H9 (cell line): Measurements from ENCODE around the gene ENOX2. TPM values are rescaled to one million over a fixed set of nuclear protein-coding genes. Genes with fewer than 3 reads are reported as not detected.

Experiments
- DNase-seq: peaks from one replicate; pipeline ENCODE4 v3.0.0-alpha.2; 2017
- H2AFZ ChIP-seq: one replicate; pipeline ENCODE4 v1.6.1; 2013; ENCODE audit warnings: mild to moderate bottlenecking, low read length, control low read depth, moderate library complexity
- H2AK5ac ChIP-seq: 2 replicates; pipeline ENCODE4 v1.6.1; 2013; ENCODE audit warnings: low read length, control low read depth, mixed read lengths; ENCODE audit not compliant: insufficient read length
- H2BK120ac ChIP-seq: one replicate; pipeline ENCODE4 v1.6.1; 2013; ENCODE audit warnings: low read depth, mild to moderate bottlenecking, low read length, control low read depth, inconsistent platforms; ENCODE audit not compliant: poor library complexity, severe bottlenecking
- H2BK12ac ChIP-seq: 2 replicates; pipeline ENCODE4 v1.6.1; 2013; ENCODE audit warnings: low read length, control low read depth, mixed read lengths, low read depth; ENCODE audit not compliant: insufficient read length
- H2BK15ac ChIP-seq: 2 replicates; pipeline ENCODE4 v1.6.1; 2013; ENCODE audit warnings: low read depth, low read length, control low read depth
- H2BK20ac ChIP-seq: one replicate; pipeline ENCODE4 v1.6.1; 2013; ENCODE audit warnings: low read depth, mild to moderate bottlenecking, low read length, control low read depth, inconsistent platforms; ENCODE audit not compliant: poor library complexity, severe bottlenecking
- H2BK5ac ChIP-seq: 2 replicates; pipeline ENCODE4 v1.6.1; 2013; ENCODE audit warnings: low read length, control low read depth, mixed read lengths; ENCODE audit not compliant: insufficient read length
- H3K14ac ChIP-seq: 2 replicates; pipeline ENCODE4 v1.6.1; 2013; ENCODE audit warnings: low read length, control low read depth; ENCODE audit not compliant: insufficient read depth
- H3K18ac ChIP-seq: 2 replicates; pipeline ENCODE4 v1.6.1; 2013; ENCODE audit warnings: low read depth, mild to moderate bottlenecking, mixed read lengths, low read length, control low read depth; ENCODE audit not compliant: insufficient read length
- H3K23ac ChIP-seq: 2 replicates; pipeline ENCODE4 v1.6.1; 2013; ENCODE audit warnings: low read length, control low read depth, mixed read lengths, low read depth; ENCODE audit not compliant: insufficient read length
- H3K23me2 ChIP-seq: 2 replicates; pipeline ENCODE4 v1.6.1; 2013; ENCODE audit warnings: low read depth, mild to moderate bottlenecking, mixed read lengths, low read length, control low read depth; ENCODE audit not compliant: insufficient read length, poor library complexity, severe bottlenecking
- H3K27ac ChIP-seq: 2 replicates; pipeline ENCODE4 v1.5.1; 2013; ENCODE audit warnings: low read length, control low read depth, mixed read lengths, low read depth; ENCODE audit not compliant: insufficient read length
- H3K27me3 ChIP-seq: 2 replicates; pipeline ENCODE4 v1.6.1; 2013; ENCODE audit warnings: low read length, control low read depth, inconsistent platforms; ENCODE audit not compliant: insufficient read depth
- H3K4ac ChIP-seq: 2 replicates; pipeline ENCODE4 v1.6.1; 2013; ENCODE audit warnings: low read depth, mild to moderate bottlenecking, control low read depth, inconsistent platforms, low read length, moderate library complexity
- H3K4me1 ChIP-seq: 2 replicates; pipeline ENCODE4 v1.6.1; 2013; ENCODE audit warnings: low read length, control low read depth, inconsistent platforms; ENCODE audit not compliant: insufficient read depth
- H3K4me2 ChIP-seq: 2 replicates; pipeline ENCODE4 v1.6.1; 2013; ENCODE audit warnings: low read length, control low read depth, mixed read lengths; ENCODE audit not compliant: insufficient read length, insufficient read depth
- H3K56ac ChIP-seq: 2 replicates; pipeline ENCODE4 v1.6.1; 2013; ENCODE audit warnings: low read depth, mild to moderate bottlenecking, mixed read lengths, low read length, control low read depth; ENCODE audit not compliant: insufficient read length
- H3K79me1 ChIP-seq: 2 replicates; pipeline ENCODE4 v1.6.1; 2013; ENCODE audit warnings: low read depth, mild to moderate bottlenecking, moderate library complexity, low read length, control low read depth, inconsistent platforms; ENCODE audit not compliant: insufficient read depth, poor library complexity, severe bottlenecking
- H3K79me2 ChIP-seq: 2 replicates; pipeline ENCODE4 v1.6.1; 2013; ENCODE audit warnings: low read length, control low read depth, inconsistent platforms; ENCODE audit not compliant: insufficient read depth
- H3K9ac ChIP-seq: 2 replicates; pipeline ENCODE4 v1.6.1; 2013; ENCODE audit warnings: low read length, control low read depth, mixed read lengths; ENCODE audit not compliant: insufficient read length; ENCODE audit errors: extremely low read depth
- H3K9me3 ChIP-seq: one replicate; pipeline ENCODE4 v1.6.1; 2013; ENCODE audit warnings: low read depth, low read length, inconsistent platforms; ENCODE audit not compliant: control insufficient read depth
- H3T11ph ChIP-seq: one replicate; pipeline ENCODE4 v1.6.1; 2013; ENCODE audit warnings: mild to moderate bottlenecking, low read length, control low read depth, inconsistent platforms
- H4K20me1 ChIP-seq: one replicate; pipeline ENCODE4 v1.6.1; 2013; ENCODE audit not compliant: control insufficient read depth, insufficient read length, insufficient read depth
- H4K5ac ChIP-seq: 2 replicates; pipeline ENCODE4 v1.6.1; 2013; ENCODE audit warnings: low read depth, mild to moderate bottlenecking, mixed read lengths, low read length, control low read depth; ENCODE audit not compliant: insufficient read length
- H4K8ac ChIP-seq: replicated peaks from 2 replicates; pipeline ENCODE4 v1.6.1; 2013; ENCODE audit warnings: low read length, control low read depth, mixed read lengths, low read depth; ENCODE audit not compliant: insufficient read length
- H4K91ac ChIP-seq: 2 replicates; pipeline ENCODE4 v1.6.1; 2013; ENCODE audit warnings: low read depth, mild to moderate bottlenecking, moderate library complexity, mixed read lengths, low read length, control low read depth; ENCODE audit not compliant: insufficient read length
- H3K27ac Mint-ChIP-seq, 3 experiments: 2 replicates in 2 of 3; 3 replicates in 1 of 3; pipeline ENCODE4 v1.8.0; 2020 to 2021; ENCODE audit warnings: mixed read lengths in 3 of 3, mild to moderate bottlenecking in 1 of 3, moderate library complexity in 1 of 3
- H3K27me3 Mint-ChIP-seq: 2 replicates; pipeline ENCODE4 v1.8.0; 2021; ENCODE audit warnings: low read depth, mild to moderate bottlenecking, moderate library complexity, mixed read lengths
- H3K36me3 Mint-ChIP-seq, 3 experiments: 2 replicates in 2 of 3; 3 replicates in 1 of 3; pipeline ENCODE4 v1.8.0; 2020 to 2021; ENCODE audit warnings: low read depth in 3 of 3, mixed read lengths in 3 of 3; ENCODE audit not compliant: insufficient read depth in 1 of 3
- H3K4me1 Mint-ChIP-seq, 2 experiments: 2 replicates each; pipeline ENCODE4 v1.8.0; 2020; ENCODE audit warnings: mixed read lengths in 2 of 2
- H3K4me3 Mint-ChIP-seq, 2 experiments: 2 replicates in 1 of 2; 3 replicates in 1 of 2; pipeline ENCODE4 v1.8.0; 2020 to 2021; ENCODE audit warnings: mild to moderate bottlenecking in 2 of 2, mixed read lengths in 2 of 2, moderate library complexity in 1 of 2
- H3K9me3 Mint-ChIP-seq, 2 experiments: 2 replicates in 1 of 2; 3 replicates in 1 of 2; pipeline ENCODE4 v1.8.0; 2020; ENCODE audit warnings: mild to moderate bottlenecking in 2 of 2, mixed read lengths in 2 of 2, moderate library complexity in 1 of 2
- CTCF ChIP-seq: fragments of 200-600 bp; sonication (generic); conservative IDR thresholded peaks from 3 replicates; pipeline ENCODE4 v1.8.0; 2021; ENCODE audit warnings: antibody characterized with exemption, mild to moderate bottlenecking
- WGBS: extraction: QIAGEN DNeasy Blood & Tissue Kit; methylation state at CpG from one replicate; pipeline ENCODE4 v1.1.7; 2013; ENCODE audit warnings: missing lambda C conversion rate, low lambda C conversion rate, mixed read lengths; ENCODE audit not compliant: insufficient read length; ENCODE audit errors: extremely low coverage; 5-methylcytosine and 5-hydroxymethylcytosine counted together
- total RNA-seq: library from RNA; stranded (reverse); gene quantifications from 2 replicates; pipeline ENCODE4 v1.2.1, GENCODE V29; 2021

The ENOX2 gene
- total RNA-seq, 1 experiment from 2014 or later, result 17.7 TPM

- H3K4me3 Mint-ChIP-seq, result no peak overlapping the region
- Histone ChIP-seq H3K27me3 (no peaks in the 10 kb centered on the region), H2BK20ac (no peak overlapping the region), H3K4me2 (no peak overlapping the region), H4K5ac (no peak overlapping the region), H3K4me1 (no peaks in the 10 kb centered on the region), H3T11ph (no peak overlapping the region), H3K9ac (no peak overlapping the region), H3K27ac (no peak overlapping the region), H4K8ac (no peak overlapping the region), H4K20me1 (no peaks in the 10 kb centered on the region), H2AFZ (no peak overlapping the region), H3K14ac (no peak overlapping the region), H2BK15ac (no peak overlapping the region), H3K79me2 (no peaks in the 10 kb centered on the region), H3K23me2 (no peaks in the 10 kb centered on the region), H3K9me3 (no peaks in the 10 kb centered on the region), H3K4ac (no peak overlapping the region), H2BK12ac (no peak overlapping the region), H4K91ac (no peak overlapping the region), H3K79me1 (no peaks in the 10 kb centered on the region), H3K23ac (no peak overlapping the region), H2AK5ac (no peak overlapping the region), H3K56ac (no peak overlapping the region), H3K18ac (no peak overlapping the region), H2BK120ac (no peak overlapping the region), H2BK5ac (no peak overlapping the region)
- no peaks in the 10 kb centered on the region for H3K27me3 Mint-ChIP-seq
- H3K36me3 Mint-ChIP-seq, result no peaks in the 10 kb centered on the region
- peak; percentile 50 for TF ChIP-seq CTCF
- no peak overlapping the region for H3K27ac Mint-ChIP-seq
- no CpG with 5 or more reads among the region's 2 CpGs for WGBS
- H3K9me3 Mint-ChIP-seq, result no peaks in the 10 kb centered on the region
- no peaks in the 10 kb centered on the region for H3K4me1 Mint-ChIP-seq
- no peak for DNase-seq
These were observed 101.1 kb downstream of the ENOX2 start for GRCh38 chrX:130801901-130802300.
